ENCODE measurements around the gene NRTN.
"Not testable (repeated sequence)": the region's sequence is repeated elsewhere in the genome, so short reads cannot be mapped to it uniquely, and the experiment has no call there.

Gene NRTN

DNA sequence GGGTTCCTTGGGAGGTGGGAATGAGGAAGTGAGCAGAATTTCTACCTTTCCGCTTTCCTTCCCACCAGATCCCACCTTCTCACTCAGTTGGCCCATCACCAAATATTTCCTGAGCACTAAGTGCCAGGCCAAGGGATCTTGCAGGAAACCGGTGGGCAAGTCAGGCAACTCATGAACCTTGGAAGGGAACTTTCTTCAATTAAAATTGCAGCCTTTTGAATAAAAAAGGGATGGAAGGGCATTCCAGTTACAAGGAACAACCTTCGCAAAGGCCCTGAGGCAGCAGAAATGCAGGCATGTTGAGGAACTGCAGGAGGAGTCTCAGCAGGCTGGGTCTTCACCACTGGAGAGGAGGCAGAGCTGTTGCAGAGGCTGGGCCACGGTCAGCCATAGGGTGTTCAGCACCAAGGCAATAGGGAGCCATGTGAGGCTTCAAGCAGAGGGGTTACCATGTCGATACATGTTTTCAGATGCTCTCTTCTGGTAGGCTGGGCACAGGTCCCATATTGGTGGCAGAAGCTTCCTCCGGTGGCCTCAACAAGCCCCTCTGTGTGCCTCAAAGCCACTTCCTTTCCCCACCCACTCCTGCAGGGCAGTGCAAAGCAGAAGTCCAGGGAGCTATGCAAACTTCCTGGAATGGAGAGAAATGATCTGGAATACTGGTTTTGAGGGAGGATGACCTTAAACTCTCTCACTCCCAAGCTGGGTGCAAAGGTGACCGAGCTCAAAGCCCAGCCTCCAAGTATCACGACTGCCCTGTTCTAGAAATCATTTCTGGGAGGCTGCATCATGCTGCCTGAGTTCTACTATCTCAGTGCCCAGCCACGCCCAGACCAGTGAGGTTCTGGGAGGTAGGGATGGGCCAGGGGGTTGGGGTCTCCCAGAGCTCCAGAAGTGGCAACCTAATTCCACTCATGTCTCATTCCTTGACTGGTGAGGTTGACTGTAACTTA is 34.5 kb downstream of the NRTN start, which contains the start of gene FUT6:
Gene FUT6, minus strand, starts transcription at position 638 of the 953 bp plus-strand sequence. CDS start 7,135 bp downstream, outside the sequence.
- H3K9me3 ChIP-seq (ENCODE audit: control insufficient read depth, insufficient read depth, low read length), result no peaks in the 10 kb centered on the region
- no peaks in the 10 kb centered on the region for H3K79me2 ChIP-seq (ENCODE audit: control insufficient read depth, low read length)
- H3K27me3 ChIP-seq (ENCODE audit: control insufficient read depth, low read length), result no peaks in the 10 kb centered on the region
- H3K4me2 ChIP-seq (ENCODE audit: low read length), result no peak within 1 kb of the TSS
- no peaks in the 10 kb centered on the region for H4K20me1 ChIP-seq (ENCODE audit: control insufficient read depth, insufficient read depth, low read depth, low read length)
- H3K36me3 ChIP-seq (ENCODE audit: control insufficient read depth, low read length), result no peaks in the 10 kb centered on the region
- H3K27ac ChIP-seq (ENCODE audit: low read depth, low read length), result no peak within 1 kb of the TSS
- no peaks in the 10 kb centered on the region; the same call in 1 of the 2 replicates for H3K4me1 ChIP-seq (ENCODE audit: control insufficient read depth, low read length)
- no peak for TF ChIP-seq EZH2phosphoT487 (IDR thresholded peaks at IDR 0.05; ENCODE audit: borderline replicate concordance, low read length)
- TF ChIP-seq, protein P1, sequence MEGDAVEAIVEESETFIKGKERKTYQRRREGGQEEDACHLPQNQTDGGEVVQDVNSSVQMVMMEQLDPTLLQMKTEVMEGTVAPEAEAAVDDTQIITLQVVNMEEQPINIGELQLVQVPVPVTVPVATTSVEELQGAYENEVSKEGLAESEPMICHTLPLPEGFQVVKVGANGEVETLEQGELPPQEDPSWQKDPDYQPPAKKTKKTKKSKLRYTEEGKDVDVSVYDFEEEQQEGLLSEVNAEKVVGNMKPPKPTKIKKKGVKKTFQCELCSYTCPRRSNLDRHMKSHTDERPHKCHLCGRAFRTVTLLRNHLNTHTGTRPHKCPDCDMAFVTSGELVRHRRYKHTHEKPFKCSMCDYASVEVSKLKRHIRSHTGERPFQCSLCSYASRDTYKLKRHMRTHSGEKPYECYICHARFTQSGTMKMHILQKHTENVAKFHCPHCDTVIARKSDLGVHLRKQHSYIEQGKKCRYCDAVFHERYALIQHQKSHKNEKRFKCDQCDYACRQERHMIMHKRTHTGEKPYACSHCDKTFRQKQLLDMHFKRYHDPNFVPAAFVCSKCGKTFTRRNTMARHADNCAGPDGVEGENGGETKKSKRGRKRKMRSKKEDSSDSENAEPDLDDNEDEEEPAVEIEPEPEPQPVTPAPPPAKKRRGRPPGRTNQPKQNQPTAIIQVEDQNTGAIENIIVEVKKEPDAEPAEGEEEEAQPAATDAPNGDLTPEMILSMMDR (IDR thresholded peaks at IDR 0.05; ENCODE audit: low read depth, low read length, poor library complexity, severe bottlenecking), result no peak
- no peak within 1 kb of the TSS for H3K4me3 ChIP-seq (ENCODE audit: low read length)
- no peaks in the 10 kb centered on the region for H3K9me2 ChIP-seq (replicated peaks; ENCODE audit: control insufficient read depth, low read length)
- no peaks in the 10 kb centered on the region for H3F3A ChIP-seq (ENCODE audit: control insufficient read depth, insufficient read depth)

DNA sequence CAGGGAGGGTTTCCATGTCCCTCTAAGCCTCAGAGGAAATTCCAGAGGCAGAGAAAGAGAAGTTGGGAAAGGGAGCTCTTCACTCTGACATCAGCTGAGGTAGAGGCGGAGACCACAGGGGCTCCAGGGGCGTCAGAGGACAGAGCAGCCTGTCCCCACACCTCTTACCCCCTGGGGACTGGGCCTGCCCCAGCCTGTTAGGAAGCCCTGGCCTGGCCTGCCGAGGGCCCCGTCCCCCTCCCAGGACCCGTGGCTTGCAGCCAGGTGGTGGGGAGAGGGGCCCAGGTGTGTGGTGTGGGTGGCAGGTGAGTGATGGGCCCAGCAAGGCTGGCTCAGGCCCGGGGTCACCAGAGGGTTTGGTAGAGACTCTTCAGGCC is 36.9 kb downstream of the NRTN start:
- H3K9me2 ChIP-seq (replicated peaks; ENCODE audit: control insufficient read depth, low read length); H3K4me1 ChIP-seq (ENCODE audit: control insufficient read depth, low read length); H3K27ac ChIP-seq (ENCODE audit: low read depth, low read length); H3F3A ChIP-seq (ENCODE audit: control insufficient read depth, insufficient read depth); H3K4me2 ChIP-seq (ENCODE audit: low read length); H3K4me3 ChIP-seq (ENCODE audit: low read length); H3K36me3 ChIP-seq (ENCODE audit: control insufficient read depth, low read length); H3K79me2 ChIP-seq (ENCODE audit: control insufficient read depth, low read length); H4K20me1 ChIP-seq (ENCODE audit: control insufficient read depth, insufficient read depth, low read depth, low read length); H3K9me3 ChIP-seq (ENCODE audit: control insufficient read depth, insufficient read depth, low read length); H3K27me3 ChIP-seq (ENCODE audit: control insufficient read depth, low read length): not testable (repeated sequence)

- Histone ChIP-seq H3F3A (ENCODE audit: control insufficient read depth, insufficient read depth) (no peaks in the 10 kb centered on the region), H3K36me3 (ENCODE audit: control insufficient read depth, low read length) (no peaks in the 10 kb centered on the region), H3K9me2 (replicated peaks; ENCODE audit: control insufficient read depth, low read length) (no peaks in the 10 kb centered on the region), H3K4me2 (ENCODE audit: low read length) (no peak overlapping the region), H3K79me2 (ENCODE audit: control insufficient read depth, low read length) (no peaks in the 10 kb centered on the region), H3K27me3 (ENCODE audit: control insufficient read depth, low read length) (no peaks in the 10 kb centered on the region), H3K4me3 (ENCODE audit: low read length) (no peak overlapping the region), H4K20me1 (ENCODE audit: control insufficient read depth, insufficient read depth, low read depth, low read length) (no peaks in the 10 kb centered on the region), H3K27ac (ENCODE audit: low read depth, low read length) (no peak overlapping the region), H3K4me1 (ENCODE audit: control insufficient read depth, low read length) (no peaks in the 10 kb centered on the region; the same call in 1 of the 2 replicates), H3K9me3 (ENCODE audit: control insufficient read depth, insufficient read depth, low read length) (no peaks in the 10 kb centered on the region)
- TF ChIP-seq, protein P1 (IDR thresholded peaks at IDR 0.05; ENCODE audit: low read depth, low read length, poor library complexity, severe bottlenecking), result no peak
- no peak for TF ChIP-seq EZH2phosphoT487 (IDR thresholded peaks at IDR 0.05; ENCODE audit: borderline replicate concordance, low read length)
These were observed 38.5 kb downstream of the NRTN start for GRCh38 chr19:5843295-5843927.

All from DOHH2 (cell line).